SK-MEL-5 (cell line): ENCODE measurements around the gene UBB. TPM values are rescaled to one million over a fixed set of nuclear protein-coding genes. Genes with fewer than 3 reads are reported as not detected.
"Not testable (repeated sequence)": the region's sequence is repeated elsewhere in the genome, so short reads cannot be mapped to it uniquely, and the experiment has no call there.

ENCODE experiments used
- DNase-seq: peaks from one replicate; pipeline ENCODE4 v3.0.0-alpha.2; 2016; ENCODE audit warnings: low read depth, low spot score
- in situ Hi-C: cut with HindIII; loops from 2 replicates; pipeline ENCODE4 v1.10.0; 2016; ENCODE audit warnings: low sequenced_read_pairs, high pct_unique_total_duplicates, low pct_unique_long_range_greater_than_20kb
- total RNA-seq: library from RNA; depleted of rRNA; stranded (reverse); fragments of >200 nt; shearing (Covaris generic); gene quantifications from 2 replicates; pipeline ENCODE4 v1.2.3, GENCODE V29; 2014

Gene UBB
- total RNA-seq, 1 experiment from 2014 or later, result 7,095 TPM

DNA sequence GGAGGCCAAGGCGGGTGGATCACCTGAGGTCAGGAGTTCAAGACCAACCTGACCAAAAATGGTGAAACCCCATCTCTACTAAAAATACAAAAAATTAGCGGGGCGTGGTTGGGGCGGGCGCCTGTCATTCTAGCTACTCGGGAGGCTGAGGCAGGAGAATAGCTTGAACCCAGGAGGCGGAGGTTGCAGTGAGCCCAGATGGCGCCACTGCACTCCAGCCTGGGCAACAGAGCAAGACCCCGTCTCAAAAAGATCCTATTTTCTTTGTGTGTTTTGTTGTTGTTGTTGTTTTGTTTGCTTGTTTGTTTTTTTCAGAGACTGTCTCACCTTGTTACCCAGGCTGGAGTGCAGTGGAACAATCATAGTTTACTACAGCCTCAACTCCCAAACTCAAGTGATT, 23.0 kb downstream of the UBB start:
- DNase-seq, in situ Hi-C loops: not testable (repeated sequence)

DNA sequence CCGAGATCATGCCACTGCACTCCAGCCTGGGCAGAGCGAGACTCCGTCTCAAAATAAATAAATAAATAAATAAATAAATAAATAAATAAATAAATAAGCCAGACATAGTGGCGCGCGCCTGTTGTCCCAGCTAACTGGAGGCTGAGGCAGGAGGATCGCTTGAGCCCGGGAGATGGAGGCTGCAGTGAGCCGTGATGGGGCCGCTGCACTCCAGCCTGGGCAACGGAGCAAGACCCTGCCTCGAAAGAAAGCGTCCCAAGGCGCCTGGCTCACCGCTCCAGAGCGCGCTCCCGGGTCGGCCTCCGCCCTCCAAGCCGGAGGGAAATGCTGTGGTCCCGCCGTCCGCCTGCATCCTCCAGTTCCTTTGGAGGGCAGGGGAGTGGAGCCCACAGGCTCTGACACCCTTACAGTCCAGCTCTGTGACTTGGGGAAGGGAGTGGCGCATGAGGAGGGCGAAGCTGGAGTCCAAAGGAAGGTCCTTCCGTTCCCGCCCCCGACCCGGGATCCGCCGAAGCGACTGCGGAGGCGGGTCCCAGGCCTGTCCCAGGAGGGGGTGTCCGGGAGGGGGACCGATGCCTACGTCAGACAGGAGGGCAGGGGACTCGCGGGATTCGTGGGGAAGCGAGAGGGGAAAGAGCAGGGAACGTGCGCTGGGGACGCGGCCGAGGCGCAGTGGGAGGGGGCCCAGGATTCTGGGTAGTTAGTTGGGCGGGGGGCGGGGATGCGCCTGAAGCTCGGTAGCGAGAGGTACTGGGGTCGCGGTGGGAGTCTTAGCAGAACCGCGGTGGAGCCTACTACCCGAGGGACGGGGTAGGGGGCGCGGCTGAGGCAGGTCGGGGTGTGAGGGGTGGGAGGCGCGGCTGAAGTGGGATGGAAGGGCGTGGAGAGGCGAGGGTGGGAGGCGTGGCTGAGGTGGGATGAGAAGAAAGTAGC, 26.1 kb downstream of the UBB start:
- peak; percentile 26 for DNase-seq
- in situ Hi-C loops, result no loop called here

DNA sequence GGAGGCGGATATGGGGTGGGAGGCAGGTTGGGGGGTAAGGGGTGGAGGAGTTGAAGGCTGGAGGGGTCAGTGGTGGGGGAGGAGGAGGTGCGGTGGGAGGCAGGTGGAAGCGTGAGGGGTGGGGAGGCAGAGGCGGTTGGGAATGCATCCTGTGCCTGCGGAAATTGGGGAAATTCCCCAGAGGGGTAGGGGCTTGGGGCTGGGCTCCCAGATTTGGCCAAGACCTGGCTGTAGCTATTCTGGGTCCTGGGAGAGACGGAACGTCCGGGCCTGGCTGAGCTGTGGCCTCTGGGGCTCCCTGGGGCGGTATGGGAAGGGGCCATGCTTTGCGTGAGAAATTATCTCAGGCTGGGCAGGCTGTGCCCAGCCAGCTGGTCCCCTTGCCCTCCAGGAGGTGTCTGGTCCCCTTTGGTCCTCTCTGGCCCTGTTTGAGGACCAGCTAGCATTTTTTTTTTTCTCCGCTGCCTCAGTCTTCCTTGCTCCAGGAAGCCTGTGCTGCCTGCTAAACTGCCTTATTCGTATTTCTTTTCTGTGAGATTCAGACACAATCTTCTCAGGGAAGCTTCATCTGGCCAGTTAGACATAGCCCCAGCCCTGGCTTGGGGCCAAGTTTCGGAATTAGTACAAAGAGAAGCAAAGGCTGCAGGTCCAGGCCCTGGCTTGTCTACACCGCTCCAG, 27.2 kb downstream of the UBB start:
- DNase-seq, result peak; percentile 72

GRCh38 chr17:16415031-16415924, 34.4 kb downstream of the UBB start, which contains the start of gene TRPV2:
TSS of gene TRPV2 (plus strand) at chr17:16415571. CDS start at chr17:16417669, 2,098 bp downstream.
- peak; percentile 74 for DNase-seq
- in situ Hi-C loops, result no loop called here

More for the DNA sequence above, 27.2 kb downstream of the UBB start:
- in situ Hi-C loops, result no loop called here

- DNase-seq, result no peak
- in situ Hi-C loops, result no loop called here
Measured at GRCh38 chr17:16417399-16417798, 36.5 kb downstream of the UBB start.

GRCh38 chr17:16417896-16418684, 37.2 kb downstream of the UBB start:
- in situ Hi-C loops, result no loop called here
- DNase-seq, result no peak

- in situ Hi-C loops, result no loop called here
- DNase-seq, result no peak
Measured at GRCh38 chr17:16418685-16419068, 37.8 kb downstream of the UBB start.

- peak; percentile 93 for DNase-seq
- in situ Hi-C loops, result no loop called here
Measured at GRCh38 chr17:16419074-16419928, 38.4 kb downstream of the UBB start.

- in situ Hi-C loops, result no loop called here
- DNase-seq, result peak; percentile 37
Measured at GRCh38 chr17:16419929-16420271, 39.0 kb downstream of the UBB start.

GRCh38 chr17:16422416-16422815, 41.5 kb downstream of the UBB start:
- in situ Hi-C loops, result no loop called here
- DNase-seq, result no peak

DNA sequence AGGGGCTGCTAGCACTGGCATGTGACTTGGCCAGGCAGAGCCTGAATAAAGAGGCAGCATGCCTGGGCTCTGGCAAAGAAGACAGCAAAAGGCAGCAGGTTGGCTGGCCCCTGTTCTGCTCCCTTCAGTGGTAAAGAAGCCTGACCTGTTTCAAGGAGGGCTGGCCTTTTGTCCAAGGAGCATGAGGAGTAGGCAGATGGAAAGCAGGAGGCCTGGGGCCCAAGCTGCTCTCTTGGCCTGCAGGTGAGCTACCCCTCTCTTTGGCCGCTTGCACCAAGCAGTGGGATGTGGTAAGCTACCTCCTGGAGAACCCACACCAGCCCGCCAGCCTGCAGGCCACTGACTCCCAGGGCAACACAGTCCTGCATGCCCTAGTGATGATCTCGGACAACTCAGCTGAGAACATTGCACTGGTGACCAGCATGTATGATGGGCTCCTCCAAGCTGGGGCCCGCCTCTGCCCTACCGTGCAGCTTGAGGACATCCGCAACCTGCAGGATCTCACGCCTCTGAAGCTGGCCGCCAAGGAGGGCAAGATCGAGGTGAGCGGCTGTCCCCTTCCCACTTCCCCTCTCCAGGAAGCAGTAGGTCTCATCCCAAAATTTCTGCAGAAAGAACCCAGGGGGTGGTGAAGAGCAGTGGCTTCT, 42.5 kb downstream of the UBB start:
- in situ Hi-C loops, result no loop called here

GRCh38 chr17:16425202-16425601, 44.3 kb downstream of the UBB start:
- in situ Hi-C loops, result no loop called here

More for the DNA sequence above, 42.5 kb downstream of the UBB start:
- no peak for DNase-seq

DNA sequence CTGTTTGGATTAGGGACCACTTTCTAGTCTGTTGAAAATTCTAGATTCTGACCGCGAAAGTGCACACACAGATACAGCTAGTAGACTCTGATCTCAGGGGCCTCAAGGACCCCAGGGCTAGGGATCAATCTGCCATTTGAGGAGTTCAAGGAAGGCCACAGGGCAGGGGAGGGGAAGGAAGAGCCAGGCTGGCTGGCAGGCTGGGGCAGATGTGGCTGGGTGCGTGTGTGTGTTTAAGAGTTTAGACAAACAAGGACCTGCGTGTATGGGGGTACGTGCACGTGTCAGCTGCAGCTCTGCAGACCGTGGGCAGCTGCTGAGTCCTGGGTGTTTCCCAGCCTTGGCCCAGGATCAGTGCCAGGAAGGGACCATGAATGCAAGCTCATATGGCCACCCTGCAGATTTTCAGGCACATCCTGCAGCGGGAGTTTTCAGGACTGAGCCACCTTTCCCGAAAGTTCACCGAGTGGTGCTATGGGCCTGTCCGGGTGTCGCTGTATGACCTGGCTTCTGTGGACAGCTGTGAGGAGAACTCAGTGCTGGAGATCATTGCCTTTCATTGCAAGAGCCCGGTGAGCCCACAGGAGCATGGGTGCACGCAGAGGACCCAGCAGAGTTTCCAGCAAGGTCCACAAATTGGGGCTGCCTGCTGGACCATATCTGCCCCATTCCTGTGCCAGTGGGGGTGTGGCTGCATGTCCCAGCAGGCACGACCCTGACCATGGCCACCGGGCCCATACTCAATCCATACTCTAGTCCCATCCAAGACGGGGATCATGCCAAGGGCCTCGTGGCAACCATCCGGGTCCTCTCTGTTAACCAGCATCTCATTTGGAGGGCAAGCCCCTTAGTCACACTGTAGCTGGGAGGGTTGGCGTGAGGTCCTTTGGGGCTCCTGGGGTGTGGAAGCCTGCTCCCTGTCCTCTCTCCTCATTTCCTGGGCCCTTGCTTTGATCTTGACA, 45.1 kb downstream of the UBB start:
- in situ Hi-C loops, result no loop called here
- no peak for DNase-seq

More at GRCh38 chr17:16425202-16425601, 44.3 kb downstream of the UBB start:
- no peak for DNase-seq

GRCh38 chr17:16427020-16427419, 46.1 kb downstream of the UBB start:
- no peak for DNase-seq
- in situ Hi-C loops, result no loop called here
